Parathyroid adenoma (tissue), 2 donors: ENCODE data around the gene SLC19A2.

Experiments
- H2AFZ ChIP-seq: fragments of 300-600 bp; sonication (generic); one replicate; pipeline ENCODE4 v1.7.0; 2017; ENCODE audit warnings: antibody characterized with exemption, mild to moderate bottlenecking
- H3K27ac ChIP-seq: fragments of 300-600 bp; sonication (generic); one replicate; pipeline ENCODE4 v1.7.0; 2017
- H3K27me3 ChIP-seq: fragments of 300-600 bp; sonication (generic); one replicate; pipeline ENCODE4 v1.7.0; 2017; ENCODE audit warnings: low read length; ENCODE audit not compliant: control insufficient read depth, insufficient read depth
- H3K36me3 ChIP-seq: fragments of 300-600 bp; sonication (generic); one replicate; pipeline ENCODE4 v1.7.0; 2017; ENCODE audit warnings: low read length; ENCODE audit not compliant: control insufficient read depth, insufficient read depth
- H3K4me1 ChIP-seq: fragments of 300-600 bp; sonication (generic); one replicate; pipeline ENCODE4 v1.7.0; 2017; ENCODE audit warnings: control low read depth
- H3K4me2 ChIP-seq: fragments of 300-600 bp; sonication (generic); one replicate; pipeline ENCODE4 v1.7.0; 2017; ENCODE audit warnings: low read length
- H3K4me3 ChIP-seq: fragments of 300-600 bp; sonication (generic); one replicate; pipeline ENCODE4 v1.7.0; 2017; ENCODE audit warnings: low read depth, low read length
- H3K79me2 ChIP-seq: fragments of 300-600 bp; sonication (generic); one replicate; pipeline ENCODE4 v1.7.0; 2017; ENCODE audit warnings: control low read depth
- H3K9ac ChIP-seq: fragments of 300-600 bp; sonication (generic); one replicate; pipeline ENCODE4 v1.7.0; 2017; ENCODE audit warnings: mild to moderate bottlenecking
- H3K9me3 ChIP-seq: fragments of 300-600 bp; sonication (generic); one replicate; pipeline ENCODE4 v1.7.0; 2017; ENCODE audit warnings: low read length; ENCODE audit not compliant: control insufficient read depth
- TF ChIP-seq, protein P1 (sequence below): fragments of 300-600 bp; sonication (generic); IDR thresholded peaks from one replicate; pipeline ENCODE4 v1.7.0; 2017; ENCODE audit warnings: antibody characterized with exemption, mild to moderate bottlenecking
- donor health status: primary hyperparathyroidism.

SLC19A2 gene

DNA sequence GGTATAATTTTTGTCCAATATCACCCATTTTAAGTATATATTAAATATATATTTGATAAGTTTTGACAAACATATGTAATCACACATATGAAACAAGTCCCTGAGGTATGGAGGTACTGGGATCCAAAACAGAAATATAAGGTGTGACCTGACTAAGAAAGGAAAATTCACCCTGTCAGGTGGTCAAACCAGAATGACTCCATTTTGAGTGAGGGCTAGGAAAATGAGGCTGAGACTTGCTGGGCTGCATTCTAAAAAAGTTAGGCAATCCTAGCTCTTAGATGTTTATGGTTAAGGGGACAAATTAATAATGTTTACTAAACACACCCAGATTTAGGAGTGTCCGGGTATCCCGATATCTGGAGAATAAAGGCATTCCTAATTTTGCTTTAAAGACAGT is 11.6 kb upstream of the SLC19A2 start:
- no peak overlapping the region for H3K27ac ChIP-seq
- no peak overlapping the region for H3K4me2 ChIP-seq
- H3K79me2 ChIP-seq = no peaks in the 10 kb centered on the region

DNA sequence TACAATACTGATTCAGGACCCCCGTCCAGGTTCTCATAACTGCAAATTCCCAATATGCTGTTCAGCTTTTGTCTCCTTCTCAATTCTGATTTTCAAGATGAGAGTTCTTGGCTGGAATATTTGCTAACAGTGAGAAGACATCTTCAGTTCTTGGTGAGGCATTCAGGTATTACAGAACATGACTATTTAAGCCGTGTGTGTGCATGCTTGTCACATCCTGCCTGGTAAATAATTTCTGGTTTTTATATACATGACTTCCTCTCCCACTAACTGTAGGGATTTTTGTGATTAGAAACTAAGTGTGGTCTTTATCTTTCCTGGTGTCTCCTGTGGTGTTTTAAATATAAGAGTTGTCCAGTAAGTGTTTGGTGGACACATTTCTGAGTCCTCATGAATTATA is 10.2 kb upstream of the SLC19A2 start:
- Histone ChIP-seq H3K9ac (no peak overlapping the region), H3K9me3 (no peaks in the 10 kb centered on the region), H3K36me3 (no peaks in the 10 kb centered on the region), H3K27me3 (no peaks in the 10 kb centered on the region), H3K4me3 (no peak overlapping the region), H3K4me2 (no peak overlapping the region), H3K27ac (no peak overlapping the region), H3K4me1 (no peaks in the 10 kb centered on the region), H3K79me2 (no peaks in the 10 kb centered on the region), H2AFZ (no peak overlapping the region)
- TF ChIP-seq, protein P1, sequence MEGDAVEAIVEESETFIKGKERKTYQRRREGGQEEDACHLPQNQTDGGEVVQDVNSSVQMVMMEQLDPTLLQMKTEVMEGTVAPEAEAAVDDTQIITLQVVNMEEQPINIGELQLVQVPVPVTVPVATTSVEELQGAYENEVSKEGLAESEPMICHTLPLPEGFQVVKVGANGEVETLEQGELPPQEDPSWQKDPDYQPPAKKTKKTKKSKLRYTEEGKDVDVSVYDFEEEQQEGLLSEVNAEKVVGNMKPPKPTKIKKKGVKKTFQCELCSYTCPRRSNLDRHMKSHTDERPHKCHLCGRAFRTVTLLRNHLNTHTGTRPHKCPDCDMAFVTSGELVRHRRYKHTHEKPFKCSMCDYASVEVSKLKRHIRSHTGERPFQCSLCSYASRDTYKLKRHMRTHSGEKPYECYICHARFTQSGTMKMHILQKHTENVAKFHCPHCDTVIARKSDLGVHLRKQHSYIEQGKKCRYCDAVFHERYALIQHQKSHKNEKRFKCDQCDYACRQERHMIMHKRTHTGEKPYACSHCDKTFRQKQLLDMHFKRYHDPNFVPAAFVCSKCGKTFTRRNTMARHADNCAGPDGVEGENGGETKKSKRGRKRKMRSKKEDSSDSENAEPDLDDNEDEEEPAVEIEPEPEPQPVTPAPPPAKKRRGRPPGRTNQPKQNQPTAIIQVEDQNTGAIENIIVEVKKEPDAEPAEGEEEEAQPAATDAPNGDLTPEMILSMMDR = no peak

More for the DNA sequence above, 11.6 kb upstream of the SLC19A2 start:
- Histone ChIP-seq H3K9ac (no peak overlapping the region), H3K9me3 (no peaks in the 10 kb centered on the region), H3K4me1 (no peaks in the 10 kb centered on the region), H2AFZ (no peak overlapping the region), H3K27me3 (no peaks in the 10 kb centered on the region), H3K4me3 (no peak overlapping the region), H3K36me3 (no peaks in the 10 kb centered on the region)
- TF ChIP-seq, protein P1 = no peak

DNA sequence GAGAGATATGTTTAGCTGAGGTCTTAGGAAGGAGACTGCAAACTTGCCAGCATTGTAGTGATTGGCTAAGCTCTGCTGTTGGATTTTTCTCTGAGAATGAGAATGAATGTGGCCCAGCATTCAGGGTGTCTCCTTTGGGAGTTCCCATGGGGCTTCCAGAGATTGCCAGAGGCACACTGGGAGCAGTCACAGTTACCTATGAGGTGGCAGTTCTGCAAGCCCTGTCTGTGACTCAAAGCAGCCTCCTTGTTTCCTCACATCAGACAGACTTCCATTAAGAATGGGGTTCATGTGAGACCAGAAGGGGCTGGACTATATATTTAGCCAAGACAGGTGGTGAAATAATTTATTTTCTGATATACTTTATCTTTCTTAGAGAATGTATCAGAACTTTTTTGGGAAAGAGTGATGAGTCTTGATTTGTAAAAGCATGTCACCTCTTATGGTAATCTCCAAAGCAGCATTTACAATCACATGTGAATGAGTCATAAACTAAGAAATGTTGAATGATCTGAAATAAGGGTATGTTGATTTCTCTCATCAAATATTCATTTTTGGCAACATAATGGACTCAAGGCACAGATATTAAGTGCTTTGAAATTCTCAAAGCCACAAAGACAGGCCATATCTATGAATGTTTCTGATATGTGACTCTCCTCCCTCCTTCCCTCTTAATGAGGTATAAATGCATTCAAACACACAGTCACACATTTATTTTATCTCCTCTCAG is 9.5 kb upstream of the SLC19A2 start:
- TF ChIP-seq, protein P1 = no peak
- Histone ChIP-seq H3K27me3 (no peaks in the 10 kb centered on the region), H3K79me2 (no peaks in the 10 kb centered on the region), H3K4me2 (no peak overlapping the region), H3K27ac (no peak overlapping the region), H3K9me3 (no peaks in the 10 kb centered on the region), H3K4me1 (no peaks in the 10 kb centered on the region), H3K4me3 (no peak overlapping the region), H3K36me3 (no peaks in the 10 kb centered on the region), H2AFZ (no peak overlapping the region), H3K9ac (no peak overlapping the region)

DNA sequence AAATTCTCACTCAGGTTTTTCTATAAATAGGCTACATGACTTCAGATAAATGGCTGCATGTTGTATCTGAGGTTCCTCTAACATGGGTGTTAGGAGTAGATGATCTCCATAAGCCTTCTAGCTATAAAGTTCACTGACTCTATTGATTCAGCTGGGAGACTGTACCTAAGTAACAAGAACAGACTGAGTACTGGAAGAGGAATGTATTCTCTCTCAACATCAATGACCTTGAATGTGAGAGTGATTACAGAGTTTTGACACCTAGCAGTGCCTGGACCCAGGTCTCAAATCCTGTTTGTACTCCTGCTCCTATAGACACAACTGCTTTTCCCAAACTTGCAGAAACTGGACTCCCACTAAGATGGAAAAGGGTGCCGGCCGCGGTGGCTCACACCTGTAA is 8.6 kb upstream of the SLC19A2 start:
- no peaks in the 10 kb centered on the region for H3K4me1 ChIP-seq
- no peaks in the 10 kb centered on the region for H3K79me2 ChIP-seq
- no peak overlapping the region for H2AFZ ChIP-seq
- no peak overlapping the region for H3K4me3 ChIP-seq
- H3K4me2 ChIP-seq = no peak overlapping the region
- H3K36me3 ChIP-seq = no peaks in the 10 kb centered on the region
- no peak overlapping the region for H3K9ac ChIP-seq
- H3K27ac ChIP-seq = no peak overlapping the region
- H3K27me3 ChIP-seq = no peaks in the 10 kb centered on the region
- TF ChIP-seq, protein P1 = no peak
- no peaks in the 10 kb centered on the region for H3K9me3 ChIP-seq

DNA sequence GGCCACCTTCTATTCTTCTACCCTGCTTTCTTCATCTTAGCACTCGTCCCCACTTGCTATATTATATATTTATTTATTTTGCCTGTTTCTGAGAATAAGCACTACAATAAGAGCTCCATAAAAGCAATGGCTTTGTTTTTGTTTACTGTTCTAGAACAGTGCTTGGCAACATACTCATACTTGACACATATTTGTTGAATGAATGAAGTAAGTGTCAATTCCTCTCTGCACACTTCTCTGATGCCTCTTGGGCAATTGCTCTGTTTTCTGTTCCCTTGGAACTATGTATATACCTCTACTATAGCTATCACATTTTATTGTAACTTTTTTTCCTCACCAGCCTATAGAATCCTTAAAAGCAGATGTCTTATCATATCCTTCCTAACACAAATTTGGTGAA is 7.5 kb upstream of the SLC19A2 start:
- H3K79me2 ChIP-seq = no peaks in the 10 kb centered on the region
- no peak overlapping the region for H3K4me2 ChIP-seq
- H3K4me1 ChIP-seq = no peaks in the 10 kb centered on the region
- no peaks in the 10 kb centered on the region for H3K9me3 ChIP-seq
- no peak overlapping the region for H3K4me3 ChIP-seq
- H3K9ac ChIP-seq = no peak overlapping the region
- no peaks in the 10 kb centered on the region for H3K36me3 ChIP-seq
- H3K27ac ChIP-seq = no peak overlapping the region
- no peak overlapping the region for H2AFZ ChIP-seq
- TF ChIP-seq, protein P1 = no peak
- no peaks in the 10 kb centered on the region for H3K27me3 ChIP-seq
